Thyroid gland (tissue), 4 donors: ENCODE measurements around the gene UNC50.
A peak's percentile ranks its signal among the peaks of the same experiment; 100 is the strongest.

ENCODE experiments used
- CTCF ChIP-seq, 6 experiments: fragments of 200-600 bp in 3 of 6; fragments of 450-650 bp in 3 of 6; sonication (generic) in 3 of 6; IDR thresholded peaks; one replicate each; pipeline ENCODE4 v1.5.1; 2016 to 2019; ENCODE audit warnings: antibody characterized with exemption in 6 of 6, mild to moderate bottlenecking in 2 of 6, inconsistent platforms in 1 of 6, moderate library complexity in 1 of 6
- POLR2A ChIP-seq, 2 donors: fragments of 450-650 bp; IDR thresholded peaks; one replicate each; pipeline ENCODE4 v1.6.1; 2017; ENCODE audit warnings: antibody characterized with exemption in 2 of 2, mild to moderate bottlenecking in 2 of 2, moderate library complexity in 1 of 2

- peak; percentile 92 to 98 (median 97) for TF ChIP-seq CTCF (IDR thresholded peaks at IDR 0.05)
- no peak for TF ChIP-seq POLR2A (IDR thresholded peaks at IDR 0.05)
Observed at GRCh38 chr2:98649135-98649991, 41.0 kb downstream of the UNC50 start.
